ENCODE measurements around the gene ERMAP. TPM values are rescaled to one million over a fixed set of nuclear protein-coding genes. Genes with fewer than 3 reads are reported as not detected.

ERMAP gene, protein sequence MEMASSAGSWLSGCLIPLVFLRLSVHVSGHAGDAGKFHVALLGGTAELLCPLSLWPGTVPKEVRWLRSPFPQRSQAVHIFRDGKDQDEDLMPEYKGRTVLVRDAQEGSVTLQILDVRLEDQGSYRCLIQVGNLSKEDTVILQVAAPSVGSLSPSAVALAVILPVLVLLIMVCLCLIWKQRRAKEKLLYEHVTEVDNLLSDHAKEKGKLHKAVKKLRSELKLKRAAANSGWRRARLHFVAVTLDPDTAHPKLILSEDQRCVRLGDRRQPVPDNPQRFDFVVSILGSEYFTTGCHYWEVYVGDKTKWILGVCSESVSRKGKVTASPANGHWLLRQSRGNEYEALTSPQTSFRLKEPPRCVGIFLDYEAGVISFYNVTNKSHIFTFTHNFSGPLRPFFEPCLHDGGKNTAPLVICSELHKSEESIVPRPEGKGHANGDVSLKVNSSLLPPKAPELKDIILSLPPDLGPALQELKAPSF
- 1.8 TPM for polyA plus RNA-seq (2012; ENCODE audit: insufficient read depth, insufficient read length, low read depth)

DNA sequence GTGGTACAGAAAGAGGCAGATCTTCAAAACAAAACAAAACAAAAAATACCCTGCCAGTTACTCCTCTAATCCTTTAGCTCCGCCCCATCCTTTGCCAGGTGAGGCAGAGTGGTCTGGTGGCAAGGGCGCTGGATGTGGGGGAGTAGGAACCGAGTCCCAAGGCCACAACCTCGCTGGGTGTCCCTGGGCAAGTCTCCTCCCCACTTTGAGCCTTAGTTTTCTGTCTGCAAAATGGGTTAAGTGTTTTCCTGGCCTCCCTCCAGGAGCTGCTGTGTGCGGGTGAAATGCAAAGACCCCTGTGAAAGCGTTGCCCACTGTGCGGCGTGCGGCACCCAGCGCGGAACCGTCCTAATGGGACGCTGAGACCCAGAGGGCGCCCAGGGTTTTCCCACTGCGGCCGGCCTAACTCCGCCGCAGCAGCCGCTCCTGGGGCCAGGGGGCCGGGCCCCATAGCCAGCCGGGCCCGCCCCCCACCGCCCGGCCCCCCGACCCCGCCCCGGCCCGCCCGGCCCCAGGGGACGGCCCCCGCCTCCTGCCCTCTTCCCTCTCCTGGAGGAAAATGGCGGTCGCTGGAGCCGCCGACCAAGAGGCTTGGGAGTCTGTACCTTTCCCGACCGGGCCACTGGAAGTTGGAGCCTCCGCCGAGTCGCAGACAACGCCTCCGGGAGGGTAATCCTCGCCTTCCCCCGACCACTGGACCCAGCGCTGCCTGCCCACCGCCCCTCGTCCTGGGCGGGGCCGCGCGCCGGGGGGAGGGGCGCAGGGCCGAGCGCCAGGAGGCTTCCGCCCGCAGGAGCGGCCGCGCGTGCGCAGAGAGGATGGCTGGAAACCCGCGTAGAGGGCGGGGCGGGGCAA is at the start of gene ERMAP, which contains the start of gene SVBP:
ERMAP (plus strand) TSS at position 538 of the 855 bp plus-strand sequence. CDS start 13,327 bp downstream, outside the sequence.
SVBP (minus strand) TSS at position 813 of the 855 bp plus-strand sequence. CDS start 853 bp downstream, outside the sequence.
- TF ChIP-seq, protein P1, sequence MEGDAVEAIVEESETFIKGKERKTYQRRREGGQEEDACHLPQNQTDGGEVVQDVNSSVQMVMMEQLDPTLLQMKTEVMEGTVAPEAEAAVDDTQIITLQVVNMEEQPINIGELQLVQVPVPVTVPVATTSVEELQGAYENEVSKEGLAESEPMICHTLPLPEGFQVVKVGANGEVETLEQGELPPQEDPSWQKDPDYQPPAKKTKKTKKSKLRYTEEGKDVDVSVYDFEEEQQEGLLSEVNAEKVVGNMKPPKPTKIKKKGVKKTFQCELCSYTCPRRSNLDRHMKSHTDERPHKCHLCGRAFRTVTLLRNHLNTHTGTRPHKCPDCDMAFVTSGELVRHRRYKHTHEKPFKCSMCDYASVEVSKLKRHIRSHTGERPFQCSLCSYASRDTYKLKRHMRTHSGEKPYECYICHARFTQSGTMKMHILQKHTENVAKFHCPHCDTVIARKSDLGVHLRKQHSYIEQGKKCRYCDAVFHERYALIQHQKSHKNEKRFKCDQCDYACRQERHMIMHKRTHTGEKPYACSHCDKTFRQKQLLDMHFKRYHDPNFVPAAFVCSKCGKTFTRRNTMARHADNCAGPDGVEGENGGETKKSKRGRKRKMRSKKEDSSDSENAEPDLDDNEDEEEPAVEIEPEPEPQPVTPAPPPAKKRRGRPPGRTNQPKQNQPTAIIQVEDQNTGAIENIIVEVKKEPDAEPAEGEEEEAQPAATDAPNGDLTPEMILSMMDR (IDR thresholded peaks at IDR 0.05; ENCODE audit: low read depth, low read length) = no peak
- Histone ChIP-seq H3K4me1 (no peaks in the 10 kb centered on the region), H3K36me3 (no peaks in the 10 kb centered on the region), H3K9me3 (no peaks in the 10 kb centered on the region), H3K4me3 (ENCODE audit: low read depth, low read length) (peak within 1 kb of the TSS; percentile 71), H3K27me3 (no peaks in the 10 kb centered on the region)
- peak; percentile 88 for DNase-seq

GRCh38 chr1:42767510-42768000 is 49.4 kb upstream of the ERMAP start:
- no peaks in the 10 kb centered on the region for H3K4me1 ChIP-seq
- H3K9me3 ChIP-seq = no peaks in the 10 kb centered on the region

GRCh38 chr1:42768172-42768571 is 48.8 kb upstream of the ERMAP start:
- TF ChIP-seq, protein P1 (IDR thresholded peaks at IDR 0.05; ENCODE audit: low read depth, low read length) = no peak
- no peak for DNase-seq
- Histone ChIP-seq H3K36me3 (no peaks in the 10 kb centered on the region), H3K9me3 (no peaks in the 10 kb centered on the region), H3K27me3 (no peaks in the 10 kb centered on the region), H3K4me1 (no peaks in the 10 kb centered on the region), H3K4me3 (ENCODE audit: low read depth, low read length) (peak overlapping the region; percentile 83)

More at GRCh38 chr1:42767510-42768000, 49.4 kb upstream of the ERMAP start:
- Histone ChIP-seq H3K4me3 (ENCODE audit: low read depth, low read length) (peak overlapping the region; percentile 83), H3K36me3 (no peaks in the 10 kb centered on the region), H3K27me3 (no peaks in the 10 kb centered on the region)
- DNase-seq = no peak
- TF ChIP-seq, protein P1 (IDR thresholded peaks at IDR 0.05; ENCODE audit: low read depth, low read length) = no peak

- no peaks in the 10 kb centered on the region for H3K9me3 ChIP-seq
- no peak overlapping the region for H3K4me3 ChIP-seq (ENCODE audit: low read depth, low read length)
- no peaks in the 10 kb centered on the region for H3K36me3 ChIP-seq
- TF ChIP-seq, protein P1 (IDR thresholded peaks at IDR 0.05; ENCODE audit: low read depth, low read length) = no peak
- no peaks in the 10 kb centered on the region for H3K27me3 ChIP-seq
- H3K4me1 ChIP-seq = no peaks in the 10 kb centered on the region
- no peak for DNase-seq
These were observed 47.1 kb upstream of the ERMAP start for GRCh38 chr1:42769811-42770210.

DNA sequence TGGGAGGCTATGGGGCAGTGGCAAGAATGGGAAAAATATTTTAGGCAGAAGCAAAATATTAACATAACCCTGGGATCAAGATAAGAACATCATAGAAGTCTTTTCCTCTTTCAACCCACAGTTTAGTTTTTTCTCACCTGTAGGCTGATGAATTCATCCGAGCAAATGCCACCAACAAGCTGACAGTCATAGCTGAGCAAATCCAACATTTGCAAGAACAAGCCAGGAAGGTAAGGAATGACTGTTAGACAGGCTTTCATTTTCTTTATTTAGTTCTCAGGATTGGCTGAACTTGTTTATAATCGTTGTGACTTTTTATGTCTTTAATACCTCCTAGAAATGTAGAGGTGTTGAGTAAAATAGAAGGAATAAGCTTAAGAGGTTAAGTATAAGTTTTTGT is 43.5 kb upstream of the ERMAP start:
- DNase-seq = no peak
- Histone ChIP-seq H3K36me3 (0 out of 2 replicates have a peak, but pooled peaks cover 3% of the 10 kb centered on the region), H3K9me3 (no peaks in the 10 kb centered on the region), H3K4me1 (no peaks in the 10 kb centered on the region), H3K4me3 (ENCODE audit: low read depth, low read length) (no peak overlapping the region), H3K27me3 (no peaks in the 10 kb centered on the region)
- TF ChIP-seq, protein P1 (IDR thresholded peaks at IDR 0.05; ENCODE audit: low read depth, low read length) = no peak

All from BE2C (cell line).